NCI-H1930 (cell line): ENCODE measurements around the gene NUDT4.
"Not testable (repeated sequence)": the region's sequence is repeated elsewhere in the genome, so short reads cannot be mapped to it uniquely, and the experiment has no call there.

ENCODE experiments used
- DNase-seq, 2 experiments: peaks; one replicate each; lab custom pipeline; 2025; lab: John Stamatoyannopoulos, UW

Gene NUDT4

GRCh38 chr12:93402333-93403311 is 24.9 kb downstream of the NUDT4 start:
- no peak for DNase-seq

DNA sequence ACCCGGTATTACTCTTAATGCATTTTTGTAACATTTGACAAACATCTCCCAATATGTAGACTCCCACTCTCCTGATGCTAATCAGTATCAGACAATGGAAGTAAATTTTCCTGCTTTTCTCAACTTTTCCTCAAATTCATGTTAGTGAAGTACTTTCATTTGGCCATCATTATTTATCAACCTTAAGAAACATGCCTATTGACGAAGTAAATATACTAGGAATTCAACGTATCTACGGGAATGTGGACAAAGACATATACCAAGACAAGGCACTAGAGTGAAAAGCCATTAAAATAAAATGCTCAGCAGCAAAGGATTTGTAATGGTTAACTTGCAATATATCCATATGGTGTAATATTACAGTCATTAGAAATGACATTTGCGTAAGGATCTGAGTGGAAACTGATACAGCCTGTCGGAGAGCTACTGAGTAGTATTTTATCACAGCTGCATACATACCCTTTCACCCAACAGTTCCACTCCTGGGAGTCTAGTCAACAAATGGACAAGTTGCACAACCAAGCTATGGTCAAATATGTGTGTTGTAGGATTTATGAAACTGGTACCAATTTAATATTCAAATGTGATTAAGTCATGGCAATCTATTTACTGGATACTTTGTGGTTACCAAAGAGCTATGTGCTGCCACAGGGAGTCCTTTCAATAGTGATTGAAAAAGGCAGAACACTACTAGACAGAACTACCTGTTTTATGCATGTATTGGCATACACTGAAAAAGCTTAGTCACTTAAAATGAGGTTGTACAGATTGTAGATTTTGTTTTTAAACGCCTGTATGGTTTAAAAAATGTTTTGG is 26.5 kb downstream of the NUDT4 start:
- DNase-seq = no peak

DNA sequence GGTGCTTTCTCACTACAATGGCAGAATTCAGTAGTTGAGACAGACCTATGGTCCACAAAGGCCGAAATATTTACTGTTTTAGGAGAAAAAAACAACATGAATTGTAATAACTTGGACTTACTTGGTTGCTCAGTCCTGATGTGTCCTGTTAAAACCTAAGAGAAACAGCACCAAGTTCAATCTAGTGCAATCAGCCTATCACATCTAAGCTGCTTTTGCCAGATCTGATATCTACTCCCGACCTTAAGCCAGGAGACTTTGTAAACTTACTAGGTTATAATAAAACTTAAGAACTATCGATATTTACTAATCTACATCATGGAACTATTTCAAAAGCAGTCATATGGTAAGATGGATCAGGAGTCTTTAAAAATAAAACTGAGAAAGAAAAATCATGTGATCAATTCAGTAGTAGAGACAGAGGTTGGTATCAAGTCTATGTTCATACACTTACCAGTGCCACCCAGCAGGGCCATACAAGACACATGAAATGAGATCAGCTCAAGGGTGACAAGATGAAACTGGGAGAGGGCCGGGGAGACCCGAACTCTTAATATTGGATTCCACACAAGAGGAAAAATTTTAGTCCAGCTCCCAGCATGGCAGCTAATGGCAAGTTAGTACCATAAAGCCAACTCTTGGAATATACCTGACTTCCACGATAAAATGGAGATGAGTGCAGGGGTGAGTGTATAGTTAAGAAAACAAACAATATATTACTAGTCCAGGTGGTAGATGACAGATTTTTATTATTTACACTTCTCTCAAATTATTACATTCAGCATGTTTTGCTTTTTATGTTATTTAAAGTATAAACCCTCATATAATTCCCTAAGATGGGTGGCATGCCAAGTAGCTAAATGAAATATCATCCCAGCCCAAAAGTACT is 27.5 kb downstream of the NUDT4 start:
- DNase-seq = no peak

DNA sequence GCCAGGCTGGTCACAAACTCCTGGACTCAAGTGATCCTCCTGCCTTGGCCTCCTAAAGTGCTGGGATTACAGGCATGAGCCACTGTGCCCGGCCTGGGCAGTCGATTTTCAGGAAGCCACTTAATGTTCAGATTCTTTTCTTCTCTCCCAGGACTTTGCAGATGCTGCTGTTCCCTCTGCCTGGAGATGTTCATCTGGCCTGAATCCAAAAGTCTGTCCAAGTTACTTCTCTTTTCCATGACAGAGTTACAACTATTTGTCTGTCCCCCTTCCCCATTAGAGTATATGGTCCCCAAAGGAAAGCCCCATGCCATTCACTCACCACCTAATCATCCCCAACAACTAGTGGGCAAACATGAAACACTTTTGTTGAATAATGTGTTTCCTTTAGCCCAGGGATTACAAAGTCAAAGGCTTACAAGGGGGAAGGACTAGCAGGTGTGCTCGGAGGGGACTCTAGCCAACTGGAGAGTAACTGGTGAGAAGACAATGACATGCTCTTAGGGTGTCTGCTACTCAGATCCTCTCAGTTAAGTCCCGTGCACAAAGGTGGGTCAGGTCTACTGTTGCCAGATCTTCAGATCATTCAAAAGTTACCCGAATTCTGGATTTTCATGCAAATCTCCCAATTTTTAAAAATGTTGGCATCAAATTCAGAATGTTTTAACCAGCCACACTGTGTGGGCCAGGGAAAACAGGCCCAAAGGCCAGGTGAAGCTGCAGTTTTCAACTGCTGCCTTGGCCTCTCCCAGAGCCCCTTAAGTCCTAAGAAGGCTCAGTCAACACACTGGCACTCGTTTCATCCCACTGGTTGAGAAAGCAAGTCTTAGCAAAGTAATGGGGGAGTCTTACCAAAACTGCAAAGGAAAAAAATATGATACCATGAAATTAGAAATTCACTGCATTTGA is 29.6 kb downstream of the NUDT4 start:
- DNase-seq = peak in 1 of 2 experiments; percentile 44

DNA sequence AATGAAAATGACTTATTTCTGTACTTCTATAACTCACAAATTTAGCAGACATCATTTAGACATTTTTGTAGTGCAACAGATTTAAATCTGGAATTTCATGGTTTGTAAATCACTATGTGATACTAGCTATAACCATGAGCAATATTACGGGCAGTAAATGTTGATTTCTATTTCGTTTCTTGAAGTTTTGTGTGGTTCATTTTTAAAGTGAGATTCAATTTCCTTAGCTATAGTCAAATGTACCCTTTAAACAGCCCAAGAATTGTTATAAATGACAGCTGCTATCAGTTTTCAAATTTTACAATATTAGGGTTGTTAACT is 30.2 kb downstream of the NUDT4 start:
- no peak for DNase-seq

GRCh38 chr12:93408813-93409212 is 31.1 kb downstream of the NUDT4 start:
- no peak for DNase-seq

DNA sequence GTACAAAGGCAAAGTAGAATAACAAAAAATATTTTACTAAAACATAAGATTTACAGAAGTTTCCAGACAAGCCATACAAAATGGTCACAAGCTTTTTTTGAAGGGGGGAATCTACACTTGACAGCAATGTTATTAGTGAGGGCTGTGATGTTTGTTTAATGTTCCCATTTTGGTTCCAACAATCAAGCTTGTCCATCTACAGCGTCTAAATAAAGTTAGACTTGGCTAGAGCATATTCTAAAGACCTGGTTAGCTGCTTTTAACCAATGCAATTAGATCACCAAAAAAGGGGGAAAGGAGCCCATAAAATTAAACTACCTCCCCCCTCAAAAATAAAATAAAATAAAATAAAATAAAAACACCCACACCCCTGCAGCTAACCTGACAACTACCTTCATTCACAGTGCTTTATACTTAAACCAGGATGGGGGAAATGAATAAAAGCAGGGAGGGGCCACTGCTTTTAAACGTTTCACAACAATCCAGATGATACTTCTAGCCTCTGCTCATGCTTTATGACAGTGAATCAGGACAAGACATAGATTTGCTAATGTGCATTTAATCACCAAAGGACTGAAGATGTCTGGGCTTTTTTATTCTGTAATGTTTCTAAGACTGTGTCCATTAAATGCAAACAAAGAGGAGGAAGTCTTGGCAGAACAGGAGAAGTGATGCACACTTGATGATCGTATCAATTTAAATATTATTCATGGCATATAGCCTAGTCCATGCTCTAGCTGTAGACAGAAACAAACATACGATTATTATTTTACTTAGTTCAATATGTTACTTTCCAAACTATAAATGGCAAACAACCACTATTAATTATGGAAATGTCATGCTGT is 31.8 kb downstream of the NUDT4 start:
- DNase-seq = not testable (repeated sequence)

- not testable (repeated sequence) for DNase-seq
Measured at GRCh38 chr12:93411060-93411459, 33.3 kb downstream of the NUDT4 start.

DNA sequence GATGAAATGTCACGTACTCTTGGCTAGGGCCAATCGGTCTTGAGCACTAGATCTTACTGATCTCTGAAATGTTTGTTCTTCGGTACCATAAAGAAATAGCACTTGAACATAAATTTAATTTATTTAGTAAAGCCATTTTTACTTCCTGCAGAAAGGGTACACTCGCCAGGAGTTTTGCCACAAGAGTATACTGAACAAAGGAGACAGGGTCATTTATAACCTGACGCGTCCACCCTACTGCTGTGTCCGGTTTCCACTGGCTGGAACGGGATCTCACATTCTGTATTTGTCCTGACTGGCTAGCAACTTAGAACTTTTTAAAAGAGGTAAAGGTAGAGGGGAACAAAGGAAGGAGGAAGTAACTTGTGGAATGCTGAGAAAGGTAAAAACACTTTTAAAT is 34.7 kb downstream of the NUDT4 start:
- not testable (repeated sequence) for DNase-seq

- DNase-seq = no peak
Measured at GRCh38 chr12:93413064-93413463, 35.3 kb downstream of the NUDT4 start.

DNA sequence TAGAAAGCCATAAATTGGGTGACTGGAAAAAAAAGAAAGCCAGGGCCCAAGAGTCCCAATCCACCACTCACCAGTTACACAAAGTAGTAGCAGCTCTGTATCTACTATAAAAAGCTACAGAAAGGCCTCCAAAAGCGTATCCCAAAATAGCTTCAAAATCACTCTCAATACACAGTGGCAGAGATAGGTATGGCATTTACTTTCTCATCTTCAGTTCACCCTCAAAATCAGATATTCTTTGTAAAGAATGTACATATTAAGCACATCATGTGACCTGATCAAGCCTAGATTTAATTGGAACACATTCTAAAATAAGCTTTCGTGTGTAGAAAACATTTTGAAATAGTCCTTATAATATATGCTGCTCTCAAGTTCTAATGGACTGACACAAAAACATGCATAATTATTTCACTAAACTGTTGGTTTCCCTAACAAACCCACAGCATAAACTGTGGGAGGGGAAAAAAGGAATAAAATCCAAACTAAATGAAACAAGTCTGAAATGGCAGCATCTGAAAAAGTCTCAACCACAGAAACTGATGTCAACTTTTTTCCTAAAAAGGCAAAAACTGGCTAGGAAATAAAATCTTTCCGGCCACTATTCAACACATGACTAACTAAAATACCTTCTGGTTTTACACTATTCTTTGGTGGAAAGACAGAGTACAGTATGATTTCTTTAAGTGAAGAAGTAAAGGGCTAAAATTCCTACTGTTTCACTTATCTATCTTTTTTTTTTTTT is 38.2 kb downstream of the NUDT4 start:
- DNase-seq = no peak

DNA sequence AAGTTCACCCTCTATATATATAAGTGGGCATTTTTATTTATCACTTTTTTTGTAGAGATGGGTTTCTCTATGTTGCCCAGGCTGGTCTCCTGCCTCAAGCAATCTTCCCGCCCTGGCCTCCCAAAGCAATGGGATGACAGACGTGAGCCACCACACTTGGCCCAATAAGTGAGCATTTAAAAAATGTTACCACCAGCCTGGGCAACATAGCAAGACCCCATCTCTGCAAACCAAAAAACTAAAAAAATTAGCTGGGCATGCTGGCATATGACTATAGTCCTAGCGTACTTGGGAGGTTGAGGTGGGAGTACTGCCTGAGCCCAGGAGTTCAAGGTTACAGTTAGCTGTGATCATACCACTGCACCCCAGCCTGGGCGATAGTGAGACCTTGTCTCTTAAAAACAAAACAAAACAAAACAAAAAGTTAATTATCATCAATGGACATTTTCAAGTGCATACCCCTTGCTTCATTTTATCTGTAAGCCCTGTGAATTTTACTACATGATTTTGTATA is 40.3 kb downstream of the NUDT4 start:
- DNase-seq = no peak

- DNase-seq = no peak
Measured at GRCh38 chr12:93419388-93420034, 41.8 kb downstream of the NUDT4 start.

DNA sequence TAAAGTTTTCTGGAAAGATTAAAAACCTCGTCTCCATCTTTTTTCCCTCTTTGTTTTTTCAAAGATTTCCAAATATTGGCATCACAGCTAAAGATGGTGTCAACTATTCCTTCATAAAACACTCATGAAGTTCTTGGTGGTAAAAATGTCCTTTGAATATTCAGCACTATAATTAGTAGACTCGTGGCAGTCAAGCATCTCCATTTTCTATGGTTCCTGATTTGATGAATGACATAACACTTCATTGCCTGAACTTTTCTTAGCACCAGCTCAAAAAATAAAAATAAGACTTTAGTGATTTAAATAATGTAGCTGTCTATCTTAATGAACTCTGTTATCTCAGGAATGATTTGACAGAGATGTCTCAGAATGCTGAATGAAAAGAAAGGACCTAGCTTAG is 44.3 kb downstream of the NUDT4 start:
- no peak for DNase-seq

- no peak for DNase-seq
Measured at GRCh38 chr12:93425736-93426411, 48.1 kb downstream of the NUDT4 start.

DNA sequence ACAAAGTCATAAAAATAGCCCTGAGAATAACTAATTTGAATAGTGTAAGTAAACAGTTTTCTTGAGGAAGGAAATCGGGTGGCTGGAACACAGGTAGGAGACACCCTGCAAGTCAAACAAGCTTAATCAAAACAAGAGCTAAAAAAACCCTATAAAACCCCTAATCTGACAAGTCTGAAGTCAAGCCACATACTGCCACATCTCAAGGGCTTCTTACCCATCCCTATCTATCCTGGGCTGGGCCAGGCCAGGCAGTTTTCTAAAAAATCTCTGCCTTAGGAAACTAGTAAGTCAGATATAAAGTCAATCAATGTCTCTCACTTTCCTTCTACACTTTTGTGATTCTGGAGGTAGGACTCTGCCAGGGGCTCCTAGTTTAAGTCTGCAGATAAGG is 48.7 kb downstream of the NUDT4 start:
- no peak for DNase-seq

DNA sequence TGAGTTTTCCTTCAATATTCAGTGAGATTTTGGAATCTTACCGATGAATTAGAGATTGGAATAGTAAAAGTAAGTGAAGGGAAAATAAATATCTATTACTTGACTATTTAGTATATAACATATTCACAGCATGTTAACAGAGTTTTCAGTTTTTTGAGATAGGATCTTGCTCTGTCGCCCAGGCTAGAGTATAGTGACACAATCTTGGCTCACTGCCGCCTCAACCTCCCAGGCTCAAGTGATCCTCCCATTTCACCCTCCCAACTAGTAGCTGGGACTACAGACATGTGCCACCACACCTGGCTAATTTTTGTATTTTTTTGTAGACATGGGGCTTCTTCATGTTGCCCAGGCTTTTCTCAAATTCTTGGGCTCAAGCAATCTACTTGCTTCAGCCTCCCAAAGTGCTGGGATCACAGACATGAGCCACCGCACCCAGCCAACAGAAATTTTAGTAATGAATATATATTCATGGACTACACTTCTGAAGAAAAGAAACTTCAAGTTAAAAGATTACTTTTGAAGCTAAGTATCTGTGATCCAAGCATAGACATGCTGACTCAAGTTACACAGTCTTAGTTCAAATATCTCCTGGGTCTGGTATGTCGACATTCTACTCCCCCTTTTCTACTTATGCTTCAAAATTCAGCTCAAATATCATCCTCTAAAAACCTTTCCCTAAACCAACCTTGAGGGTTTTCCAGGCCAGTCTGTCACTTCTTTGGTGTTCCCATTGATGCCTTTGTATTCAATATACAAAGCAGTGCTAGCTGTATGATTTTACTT is 50.2 kb downstream of the NUDT4 start:
- no peak for DNase-seq
